B cell (primary cell): ENCODE results near the gene RPS10. TPM values are rescaled to one million over a fixed set of nuclear protein-coding genes. Genes with fewer than 3 reads are reported as not detected.

Source experiments
- ATAC-seq: fragments of 200-7000 bp; cut with Tn5 transposase; one replicate; pipeline ENCODE4 v1.10.0; 2021; ENCODE audit warnings: low read depth, mild to moderate bottlenecking, moderate number of reproducible peaks, moderate library complexity
- CTCF ChIA-PET: fragments of 350-600 bp; sonication (Branson Sonifier 250); formaldehyde crosslinking; loops from one replicate; lab custom pipeline; 2021; ENCODE audit warnings: antibody characterized with exemption, inconsistent platforms; lab: Charles Lee
- POLR2A ChIA-PET: fragments of 350-600 bp; sonication (Branson Sonifier 250); formaldehyde crosslinking; loops from one replicate; lab custom pipeline; 2021; ENCODE audit warnings: antibody characterized with exemption; lab: Charles Lee
- DNase-seq: peaks from one replicate; pipeline ENCODE4 v3.0.0; 2013
- H2AFZ ChIP-seq: 2 replicates; pipeline ENCODE4 v1.6.1; 2012; ENCODE audit warnings: mild to moderate bottlenecking, low read depth, low read length; ENCODE audit not compliant: insufficient read depth, poor library complexity, severe bottlenecking
- H3K27ac ChIP-seq, 2 donors: 1 replicate in 1 of 2; 2 replicates in 1 of 2; pipeline ENCODE4 v1.5.1; 2012 to 2013; ENCODE audit warnings: low read length in 2 of 2, mild to moderate bottlenecking in 2 of 2, moderate library complexity in 1 of 2
- H3K27me3 ChIP-seq, 4 experiments: fragments of 200-600 bp in 1 of 4; sonication (generic) in 1 of 4; replicated peaks in 1 of 4; 1 replicate in 2 of 4; 2 replicates in 2 of 4; pipeline versions ENCODE4 v1.6.1 to v1.7.0; 2013 to 2016; ENCODE audit warnings: low read length in 3 of 4, mild to moderate bottlenecking in 2 of 4, mixed read lengths in 1 of 4, moderate library complexity in 1 of 4; ENCODE audit not compliant: insufficient read depth in 4 of 4, control insufficient read depth in 3 of 4; ENCODE audit errors: control extremely low read depth in 1 of 4
- H3K36me3 ChIP-seq, 2 experiments: replicated peaks in 1 of 2; 1 replicate in 1 of 2; 2 replicates in 1 of 2; pipeline versions ENCODE4 v1.6.1 to v1.7.1; 2013; ENCODE audit warnings: low read length in 1 of 2; ENCODE audit not compliant: insufficient read depth in 2 of 2, control insufficient read depth in 1 of 2; ENCODE audit errors: control extremely low read depth in 1 of 2, extremely low read depth in 1 of 2
- H3K4me1 ChIP-seq, 2 donors: fragments of 200-600 bp in 1 of 2; sonication (generic) in 1 of 2; 1 replicate in 1 of 2; 2 replicates in 1 of 2; pipeline versions ENCODE4 v1.5.1 to v1.6.1; 2013 to 2017; ENCODE audit warnings: low read length in 2 of 2; ENCODE audit not compliant: control insufficient read depth in 2 of 2, insufficient read depth in 2 of 2
- H3K4me2 ChIP-seq: replicated peaks from 2 replicates; pipeline ENCODE3; 2012; ENCODE audit warnings: mild to moderate bottlenecking, low read depth, low read length; ENCODE audit not compliant: poor library complexity, severe bottlenecking
- H3K4me3 ChIP-seq, 5 experiments: fragments of 200-600 bp in 1 of 5; sonication (generic) in 1 of 5; 1 replicate in 3 of 5; 2 replicates in 2 of 5; pipeline versions ENCODE4 v1.5.1 to v1.7.0; 2011 to 2016; ENCODE audit warnings: low read length in 4 of 5, mild to moderate bottlenecking in 4 of 5, low read depth in 2 of 5, control low read depth in 1 of 5, moderate library complexity in 1 of 5; ENCODE audit not compliant: insufficient read depth in 1 of 5; ENCODE audit errors: control extremely low read depth in 1 of 5, extremely low read depth in 1 of 5
- H3K79me2 ChIP-seq: fragments of 200-600 bp; sonication (generic); one replicate; pipeline ENCODE4 v1.6.0; 2016; ENCODE audit warnings: low read length; ENCODE audit not compliant: control insufficient read depth, insufficient read depth
- H3K9ac ChIP-seq: fragments of 200-600 bp; sonication (generic); 2 replicates; pipeline ENCODE4 v1.6.1; 2017; ENCODE audit warnings: mild to moderate bottlenecking, low read length, moderate library complexity
- H3K9me3 ChIP-seq, 3 donors: one replicate each; pipeline versions ENCODE4 v1.6.1 to v1.7.1; 2013; ENCODE audit warnings: low read length in 2 of 3; ENCODE audit not compliant: control insufficient read depth in 2 of 3, insufficient read depth in 1 of 3; ENCODE audit errors: control extremely low read depth in 1 of 3
- H4K20me1 ChIP-seq: 2 replicates; pipeline ENCODE4 v1.6.0; 2012; ENCODE audit warnings: mild to moderate bottlenecking, low read length; ENCODE audit not compliant: insufficient read depth, control insufficient read depth, poor library complexity, severe bottlenecking
- H3K27ac Mint-ChIP-seq: one replicate; pipeline ENCODE4 v1.8.0; 2021; ENCODE audit warnings: mixed read lengths
- H3K27me3 Mint-ChIP-seq: one replicate; pipeline ENCODE4 v1.8.0; 2021; ENCODE audit warnings: mixed read lengths
- H3K4me1 Mint-ChIP-seq: one replicate; pipeline ENCODE4 v1.8.0; 2021; ENCODE audit warnings: mixed read lengths
- H3K4me3 Mint-ChIP-seq: one replicate; pipeline ENCODE4 v1.8.0; 2021; ENCODE audit warnings: mixed read lengths
- H3K9me3 Mint-ChIP-seq: one replicate; pipeline ENCODE4 v1.8.0; 2022; ENCODE audit warnings: mixed read lengths; ENCODE audit not compliant: insufficient read depth
- CTCF ChIP-seq: fragments of 200-600 bp; IDR thresholded peaks from one replicate; pipeline ENCODE4 v1.8.0; 2022; ENCODE audit warnings: antibody characterized with exemption, mild to moderate bottlenecking
- EZH2 ChIP-seq: IDR thresholded peaks from 2 replicates; pipeline ENCODE4 v1.6.1; 2012; ENCODE audit warnings: borderline replicate concordance, low read depth, mild to moderate bottlenecking, moderate library complexity, low read length; ENCODE audit not compliant: insufficient read depth, poor library complexity, severe bottlenecking
- WGBS: methylation state at CpG from one replicate; pipeline ENCODE4 v1.1.5; 2013; ENCODE audit warnings: missing lambda C conversion rate; ENCODE audit not compliant: insufficient coverage; 5-methylcytosine and 5-hydroxymethylcytosine counted together
- intact Hi-C: fragments of 100-400 bp; cut with micrococcal nuclease; formaldehyde crosslinking; loops from one replicate; pipeline ENCODE4 v1.10.0; 2022
- polyA plus RNA-seq: library from polyadenylated mRNA; depleted of rRNA; stranded (reverse); fragments of >200 nt; gene quantifications from 2 replicates; pipeline ENCODE4 v1.2.3, GENCODE V29; 2012
- total RNA-seq, 2 donors: library from RNA; stranded (reverse); fragments of 120-200 nt in 1 of 2; gene quantifications; 1 replicate in 1 of 2; 2 replicates in 1 of 2; pipeline versions ENCODE4 v1.2.3 to v1.2.4, GENCODE V29; 2013 to 2022

Gene RPS10
- total and polyA plus RNA-seq, 2 donors (not counting 1 experiment from before 2014, with no cell fraction given), result 2,707 to 6,226 TPM

GRCh38 chr6:34439442-34439841, 13.6 kb upstream of the RPS10 start:
- intact Hi-C loops, result no loop called here

GRCh38 chr6:34438705-34439104, 12.8 kb upstream of the RPS10 start:
- no peaks in the 10 kb centered on the region for H3K27me3 Mint-ChIP-seq
- CTCF ChIA-PET, result no interaction called here
- Histone ChIP-seq H3K36me3 (no peaks in the 10 kb centered on the region), H3K9ac (no peak overlapping the region), H3K79me2 (no peaks in the 10 kb centered on the region), H2AFZ (no peak overlapping the region), H4K20me1 (no peaks in the 10 kb centered on the region), H3K4me1 (peaks cover 3 to 5% of the 10 kb centered on the region in 2 donors), H3K9me3 (peaks cover 0 to 5% (median 0%) of the 10 kb centered on the region in 3 donors), H3K4me3 (no peak overlapping the region), H3K27ac (no peak overlapping the region), H3K4me2 (no peak overlapping the region), H3K27me3 (no peaks in the 10 kb centered on the region)
- no peak for TF ChIP-seq CTCF
- no peak for TF ChIP-seq EZH2
- H3K4me1 Mint-ChIP-seq, result peaks cover 5% of the 10 kb centered on the region
- no peak overlapping the region for H3K27ac Mint-ChIP-seq
- no peak overlapping the region for H3K4me3 Mint-ChIP-seq
- H3K9me3 Mint-ChIP-seq, result peaks cover 4% of the 10 kb centered on the region
- ATAC-seq (no peak), DNase-seq (no peak)
- intact Hi-C loops, result no loop called here
- WGBS, result 86% methylated on average over 1 of the region's 4 CpGs
- POLR2A ChIA-PET, result interaction anchor here (0.6 kb wide), 1 partner anchor 14 kb away, joined by 4 read pairs; no protein-coding TSS in a partner anchor

More at GRCh38 chr6:34439442-34439841, 13.6 kb upstream of the RPS10 start:
- Histone ChIP-seq H3K27ac (no peak overlapping the region), H3K9me3 (peaks cover 0 to 5% (median 0%) of the 10 kb centered on the region in 3 donors), H2AFZ (no peak overlapping the region), H3K4me3 (no peak overlapping the region), H3K4me2 (no peak overlapping the region), H3K27me3 (no peaks in the 10 kb centered on the region), H3K4me1 (peaks cover 3 to 5% of the 10 kb centered on the region in 2 donors), H4K20me1 (no peaks in the 10 kb centered on the region), H3K79me2 (no peaks in the 10 kb centered on the region), H3K36me3 (no peaks in the 10 kb centered on the region), H3K9ac (no peak overlapping the region)
- DNase-seq (no peak), ATAC-seq (no peak)
- POLR2A ChIA-PET, result interaction anchor here (0.6 kb wide), 2 partner anchors 14 to 42 kb away, joined by 3 to 4 read pairs; no protein-coding TSS in a partner anchor
- Mint-ChIP-seq H3K27me3 (no peaks in the 10 kb centered on the region), H3K4me1 (peaks cover 5% of the 10 kb centered on the region), H3K9me3 (peaks cover 4% of the 10 kb centered on the region), H3K4me3 (no peak overlapping the region), H3K27ac (no peak overlapping the region)
- CTCF ChIA-PET, result no interaction called here
- 86% methylated on average over 1 of the region's 3 CpGs for WGBS
- TF ChIP-seq EZH2 (no peak), CTCF (no peak)
